Mesendoderm (in vitro differentiated cells): ENCODE data around the gene CFL1.
A peak's percentile ranks its signal among the peaks of the same experiment; 100 is the strongest.

Source experiments
- DNase-seq: peaks from one replicate; pipeline ENCODE4 v3.0.0; 2013
- H2AK5ac ChIP-seq: 2 replicates; pipeline ENCODE4 v1.6.1; 2013; ENCODE audit warnings: low read length, inconsistent platforms
- H2BK120ac ChIP-seq: 2 replicates; pipeline ENCODE4 v1.6.1; 2013; ENCODE audit warnings: low read depth, mild to moderate bottlenecking, low read length, moderate library complexity, mixed read lengths
- H2BK15ac ChIP-seq: replicated peaks from 2 replicates; pipeline ENCODE4 v1.6.1; 2013; ENCODE audit warnings: low read depth, mild to moderate bottlenecking, moderate library complexity
- H2BK5ac ChIP-seq: 2 replicates; pipeline ENCODE4 v1.6.1; 2013; ENCODE audit warnings: low read length, inconsistent platforms
- H3K18ac ChIP-seq: 2 replicates; pipeline ENCODE4 v1.6.1; 2013; ENCODE audit warnings: mild to moderate bottlenecking, low read length, mixed read lengths
- H3K23ac ChIP-seq: one replicate; pipeline ENCODE4 v1.6.1; 2013; ENCODE audit warnings: low read length
- H3K27ac ChIP-seq: 2 replicates; pipeline ENCODE4 v1.5.1; 2013; ENCODE audit warnings: low read depth, mild to moderate bottlenecking, inconsistent platforms, low read length, moderate library complexity
- H3K27me3 ChIP-seq: 2 replicates; pipeline ENCODE4 v1.6.1; 2013; ENCODE audit warnings: low read length, control low read depth, mild to moderate bottlenecking, inconsistent platforms; ENCODE audit not compliant: insufficient read depth, poor library complexity
- H3K36me3 ChIP-seq: 2 replicates; pipeline ENCODE4 v1.6.1; 2013; ENCODE audit warnings: low read length, inconsistent platforms; ENCODE audit not compliant: control insufficient read depth, insufficient read depth
- H3K4ac ChIP-seq: one replicate; pipeline ENCODE4 v1.6.1; 2013; ENCODE audit warnings: low read depth, mild to moderate bottlenecking, low read length, moderate library complexity
- H3K4me1 ChIP-seq: 2 replicates; pipeline ENCODE4 v1.6.1; 2013; ENCODE audit warnings: low read depth, low read length, inconsistent platforms; ENCODE audit not compliant: control insufficient read depth
- H3K4me2 ChIP-seq: 2 replicates; pipeline ENCODE4 v1.6.1; 2013; ENCODE audit warnings: low read length
- H3K4me3 ChIP-seq: 2 replicates; pipeline ENCODE4 v1.5.1; 2013; ENCODE audit warnings: mild to moderate bottlenecking, low read length
- H3K56ac ChIP-seq: one replicate; pipeline ENCODE4 v1.6.1; 2013; ENCODE audit warnings: low read length
- H3K79me1 ChIP-seq: 2 replicates; pipeline ENCODE4 v1.6.1; 2013; ENCODE audit warnings: low read length, inconsistent platforms
- H3K79me2 ChIP-seq: 2 replicates; pipeline ENCODE4 v1.6.1; 2013; ENCODE audit warnings: mild to moderate bottlenecking, low read length; ENCODE audit not compliant: control insufficient read depth, insufficient read depth
- H3K9ac ChIP-seq: 2 replicates; pipeline ENCODE4 v1.6.1; 2013; ENCODE audit warnings: low read length, inconsistent platforms
- H4K5ac ChIP-seq: one replicate; pipeline ENCODE4 v1.6.1; 2013; ENCODE audit warnings: low read length
- H4K8ac ChIP-seq: one replicate; pipeline ENCODE4 v1.6.1; 2013; ENCODE audit warnings: low read depth, mild to moderate bottlenecking, control low read depth, low read length, moderate library complexity
- WGBS: extraction: QIAGEN DNeasy Blood & Tissue Kit; methylation state at CpG from one replicate; pipeline ENCODE4 v1.1.7; 2013; ENCODE audit warnings: low lambda C conversion rate, missing lambda C conversion rate; ENCODE audit not compliant: insufficient coverage; ENCODE audit errors: extremely low coverage; 5-methylcytosine and 5-hydroxymethylcytosine counted together

CFL1 gene

GRCh38 chr11:65890324-65891218, 32.6 kb upstream of the CFL1 start, which contains the start of gene CCDC85B:
Gene CCDC85B, plus strand, starts transcription at chr11:65890673. Its CDS starts 111 bp downstream, at chr11:65890784.
- no peak within 1 kb of the TSS for H4K5ac ChIP-seq
- H3K23ac ChIP-seq: peak within 1 kb of the TSS; percentile 80
- peak within 1 kb of the TSS; percentile 60 for H3K27ac ChIP-seq
- H3K18ac ChIP-seq: peak within 1 kb of the TSS; percentile 82
- H3K4me3 ChIP-seq: peak within 1 kb of the TSS; percentile 44
- no peak within 1 kb of the TSS for H4K8ac ChIP-seq
- peak within 1 kb of the TSS; percentile 75 for H3K9ac ChIP-seq
- H3K79me1 ChIP-seq: peaks cover 8% of the 10 kb centered on the region
- no peak within 1 kb of the TSS for H2AK5ac ChIP-seq
- H2BK15ac ChIP-seq: no peak within 1 kb of the TSS
- H2BK5ac ChIP-seq: no peak within 1 kb of the TSS
- no CpG with 5 or more reads among the region's 94 CpGs for WGBS
- peaks cover 2% of the 10 kb centered on the region for H3K36me3 ChIP-seq
- peak within 1 kb of the TSS; percentile 58 for H3K4me2 ChIP-seq
- no peaks in the 10 kb centered on the region for H3K27me3 ChIP-seq
- H3K79me2 ChIP-seq: peaks cover 3% of the 10 kb centered on the region
- DNase-seq: peak; percentile 96
- peak within 1 kb of the TSS; percentile 38 for H3K4ac ChIP-seq
- peaks cover 6% of the 10 kb centered on the region for H3K4me1 ChIP-seq
- H2BK120ac ChIP-seq: no peak within 1 kb of the TSS
- peak within 1 kb of the TSS; percentile 98 for H3K56ac ChIP-seq

GRCh38 chr11:65888163-65888814, 30.3 kb upstream of the CFL1 start, which contains the start of gene FIBP:
Gene FIBP, minus strand, starts transcription at chr11:65888471. Its CDS starts 53 bp downstream, at chr11:65888418.
- Histone ChIP-seq H2BK120ac (no peak within 1 kb of the TSS), H3K4me3 (peak within 1 kb of the TSS; percentile 84), H2AK5ac (peak within 1 kb of the TSS; percentile 74), H3K27me3 (no peaks in the 10 kb centered on the region), H3K23ac (peak within 1 kb of the TSS; percentile 94), H3K4me2 (peak within 1 kb of the TSS; percentile 96), H2BK15ac (no peak within 1 kb of the TSS), H3K18ac (peak within 1 kb of the TSS; percentile 29), H3K36me3 (peaks cover 12% of the 10 kb centered on the region), H3K27ac (peak within 1 kb of the TSS; percentile 59), H3K79me2 (peaks cover 3% of the 10 kb centered on the region), H4K5ac (no peak within 1 kb of the TSS), H2BK5ac (no peak within 1 kb of the TSS), H3K4ac (no peak within 1 kb of the TSS), H3K56ac (peak within 1 kb of the TSS; percentile 97), H3K9ac (peak within 1 kb of the TSS; percentile 96), H3K79me1 (peaks cover 9% of the 10 kb centered on the region), H3K4me1 (peaks cover 6% of the 10 kb centered on the region), H4K8ac (no peak within 1 kb of the TSS)
- no CpG with 5 or more reads among the region's 57 CpGs for WGBS
- DNase-seq: peak; percentile 98

GRCh38 chr11:65887723-65888162, 29.8 kb upstream of the CFL1 start:
- peaks cover 6% of the 10 kb centered on the region for H3K4me1 ChIP-seq
- H3K23ac ChIP-seq: no peak overlapping the region
- H4K8ac ChIP-seq: no peak overlapping the region
- H2BK5ac ChIP-seq: no peak overlapping the region
- WGBS: no CpG with 5 or more reads among the region's 23 CpGs
- H3K4ac ChIP-seq: no peak overlapping the region
- peaks cover 9% of the 10 kb centered on the region for H3K79me1 ChIP-seq
- peak overlapping the region; percentile 59 for H3K27ac ChIP-seq
- peak overlapping the region; percentile 74 for H2AK5ac ChIP-seq
- no peak overlapping the region for H2BK120ac ChIP-seq
- no peak for DNase-seq
- H3K56ac ChIP-seq: peak overlapping the region; percentile 97
- H3K79me2 ChIP-seq: peaks cover 3% of the 10 kb centered on the region
- H2BK15ac ChIP-seq: no peak overlapping the region
- H3K27me3 ChIP-seq: no peaks in the 10 kb centered on the region
- peak overlapping the region; percentile 84 for H3K4me3 ChIP-seq
- H3K36me3 ChIP-seq: peaks cover 14% of the 10 kb centered on the region
- H4K5ac ChIP-seq: no peak overlapping the region
- peak overlapping the region; percentile 96 for H3K9ac ChIP-seq
- no peak overlapping the region for H3K18ac ChIP-seq
- peak overlapping the region; percentile 96 for H3K4me2 ChIP-seq

- Histone ChIP-seq H3K23ac (no peak overlapping the region), H2BK120ac (no peak overlapping the region), H4K8ac (no peak overlapping the region), H3K18ac (no peak overlapping the region), H3K79me1 (peaks cover 9% of the 10 kb centered on the region), H2BK15ac (no peak overlapping the region), H2BK5ac (no peak overlapping the region), H3K27me3 (no peaks in the 10 kb centered on the region), H3K27ac (peak overlapping the region; percentile 4), H3K79me2 (peaks cover 3% of the 10 kb centered on the region), H3K9ac (peak overlapping the region; percentile 96), H4K5ac (no peak overlapping the region), H3K56ac (peak overlapping the region; percentile 97), H2AK5ac (peak overlapping the region; percentile 74), H3K4me1 (peaks cover 6% of the 10 kb centered on the region), H3K4ac (no peak overlapping the region), H3K4me3 (peak overlapping the region; percentile 84), H3K36me3 (peaks cover 14% of the 10 kb centered on the region), H3K4me2 (peak overlapping the region; percentile 96)
- no CpG with 5 or more reads among the region's 14 CpGs for WGBS
- DNase-seq: no peak
Measured at GRCh38 chr11:65886826-65887722, 29.1 kb upstream of the CFL1 start.

- Histone ChIP-seq H3K23ac (no peak overlapping the region), H2BK120ac (no peak overlapping the region), H4K8ac (no peak overlapping the region), H3K27me3 (no peaks in the 10 kb centered on the region), H2BK15ac (no peak overlapping the region), H3K4me1 (peaks cover 6% of the 10 kb centered on the region), H3K4me3 (no peak overlapping the region), H3K79me2 (peaks cover 3% of the 10 kb centered on the region), H3K4ac (no peak overlapping the region), H3K79me1 (peaks cover 9% of the 10 kb centered on the region), H3K4me2 (no peak overlapping the region), H3K56ac (peak overlapping the region; percentile 15), H3K9ac (no peak overlapping the region), H2BK5ac (no peak overlapping the region), H3K18ac (no peak overlapping the region), H3K36me3 (peaks cover 14% of the 10 kb centered on the region), H4K5ac (no peak overlapping the region), H2AK5ac (no peak overlapping the region), H3K27ac (no peak overlapping the region)
- no peak for DNase-seq
- no CpG with 5 or more reads among the region's 12 CpGs for WGBS
Measured at GRCh38 chr11:65885808-65886536, 28.0 kb upstream of the CFL1 start.
